ENCODE results near the gene ZNF775. TPM values are rescaled to one million over a fixed set of nuclear protein-coding genes. Genes with fewer than 3 reads are reported as not detected.

ZNF775 gene
- total RNA-seq, 4 donors from 2014 or later = 0.72 to 4.4 (median 1.4) TPM

DNA sequence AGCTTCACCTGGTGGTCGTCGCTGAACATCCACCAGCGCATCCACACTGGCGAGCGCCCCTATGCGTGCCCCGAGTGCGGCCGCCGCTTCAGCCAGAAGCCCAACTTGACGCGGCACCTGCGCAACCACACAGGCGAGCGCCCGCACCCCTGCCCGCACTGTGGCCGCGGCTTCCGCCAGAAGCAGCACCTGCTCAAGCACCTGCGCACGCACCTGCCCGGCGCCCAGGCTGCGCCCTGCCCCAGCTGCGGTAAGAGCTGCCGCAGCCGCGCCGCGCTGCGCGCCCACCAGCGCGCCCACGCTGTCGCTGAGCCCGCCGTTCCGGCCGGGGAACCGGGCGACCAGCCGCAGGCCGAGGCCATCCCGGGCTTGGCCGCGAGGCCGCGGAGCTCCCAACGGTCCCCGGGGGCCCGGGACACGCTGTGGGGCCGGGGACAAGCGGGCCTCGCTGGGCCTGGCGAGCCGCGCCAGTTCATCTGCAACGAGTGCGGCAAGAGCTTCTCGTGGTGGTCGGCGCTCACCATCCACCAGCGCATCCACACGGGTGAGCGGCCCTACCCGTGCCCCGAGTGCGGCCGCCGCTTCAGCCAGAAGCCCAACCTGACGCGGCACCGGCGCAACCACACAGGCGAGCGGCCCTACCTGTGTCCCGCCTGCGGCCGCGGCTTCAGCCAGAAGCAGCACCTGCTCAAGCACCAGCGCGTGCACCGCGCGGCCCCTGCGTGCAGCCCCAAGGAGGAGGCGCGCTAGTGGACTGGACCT, 18.4 kb downstream of the ZNF775 start:
- ATAC-seq (ENCODE audit: low FRiP score) (no peak), DNase-seq (ENCODE audit: low spot score) (no peak)
- TF ChIP-seq, protein P1, sequence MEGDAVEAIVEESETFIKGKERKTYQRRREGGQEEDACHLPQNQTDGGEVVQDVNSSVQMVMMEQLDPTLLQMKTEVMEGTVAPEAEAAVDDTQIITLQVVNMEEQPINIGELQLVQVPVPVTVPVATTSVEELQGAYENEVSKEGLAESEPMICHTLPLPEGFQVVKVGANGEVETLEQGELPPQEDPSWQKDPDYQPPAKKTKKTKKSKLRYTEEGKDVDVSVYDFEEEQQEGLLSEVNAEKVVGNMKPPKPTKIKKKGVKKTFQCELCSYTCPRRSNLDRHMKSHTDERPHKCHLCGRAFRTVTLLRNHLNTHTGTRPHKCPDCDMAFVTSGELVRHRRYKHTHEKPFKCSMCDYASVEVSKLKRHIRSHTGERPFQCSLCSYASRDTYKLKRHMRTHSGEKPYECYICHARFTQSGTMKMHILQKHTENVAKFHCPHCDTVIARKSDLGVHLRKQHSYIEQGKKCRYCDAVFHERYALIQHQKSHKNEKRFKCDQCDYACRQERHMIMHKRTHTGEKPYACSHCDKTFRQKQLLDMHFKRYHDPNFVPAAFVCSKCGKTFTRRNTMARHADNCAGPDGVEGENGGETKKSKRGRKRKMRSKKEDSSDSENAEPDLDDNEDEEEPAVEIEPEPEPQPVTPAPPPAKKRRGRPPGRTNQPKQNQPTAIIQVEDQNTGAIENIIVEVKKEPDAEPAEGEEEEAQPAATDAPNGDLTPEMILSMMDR (IDR thresholded peaks at IDR 0.05) = no peak

DNA sequence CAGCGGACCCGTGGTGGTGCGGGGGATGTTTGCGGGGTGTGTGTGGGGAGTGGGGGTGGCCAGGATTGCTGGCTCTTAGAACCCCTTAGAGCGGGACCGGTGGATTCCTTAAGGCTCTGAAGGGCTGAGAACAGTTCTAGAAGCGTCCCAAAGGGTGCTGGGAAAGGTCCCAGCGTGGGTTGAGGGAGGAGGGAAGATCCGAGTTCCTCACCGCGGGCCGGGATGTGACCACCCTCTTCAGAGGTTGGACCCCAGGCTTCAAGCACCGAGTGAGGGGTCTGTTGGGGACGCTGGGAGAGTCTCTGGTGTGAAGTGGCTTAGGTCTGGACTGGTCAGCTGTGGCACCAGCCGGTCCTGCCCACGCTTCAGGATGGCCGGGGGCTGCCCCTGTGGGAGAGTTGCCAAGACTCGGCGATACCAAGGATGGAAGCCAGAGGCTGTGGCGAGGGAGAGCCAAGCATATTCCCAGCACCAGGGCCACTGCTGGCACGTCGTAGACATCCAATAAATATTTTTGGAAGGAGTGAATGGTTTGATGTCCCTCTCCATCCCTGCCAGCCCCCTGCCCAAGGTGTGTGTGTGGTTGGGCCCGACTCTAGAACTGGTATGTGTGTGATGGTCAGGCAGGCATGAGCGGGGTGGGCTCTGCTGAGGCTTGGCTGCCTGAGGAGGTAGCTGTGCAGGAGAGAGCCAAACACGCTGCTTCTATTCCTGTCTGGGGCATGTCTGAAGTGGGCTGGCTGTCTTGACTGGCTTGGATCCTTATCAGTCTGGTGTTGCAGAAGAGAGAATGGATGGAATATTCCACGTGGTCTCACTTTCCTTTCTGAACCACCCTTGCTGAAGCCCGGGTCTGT, 19.2 kb downstream of the ZNF775 start:
- TF ChIP-seq, protein P1 (IDR thresholded peaks at IDR 0.05) = no peak
- ATAC-seq (ENCODE audit: low FRiP score) = no peak
- DNase-seq (ENCODE audit: low spot score) = no peak

DNA sequence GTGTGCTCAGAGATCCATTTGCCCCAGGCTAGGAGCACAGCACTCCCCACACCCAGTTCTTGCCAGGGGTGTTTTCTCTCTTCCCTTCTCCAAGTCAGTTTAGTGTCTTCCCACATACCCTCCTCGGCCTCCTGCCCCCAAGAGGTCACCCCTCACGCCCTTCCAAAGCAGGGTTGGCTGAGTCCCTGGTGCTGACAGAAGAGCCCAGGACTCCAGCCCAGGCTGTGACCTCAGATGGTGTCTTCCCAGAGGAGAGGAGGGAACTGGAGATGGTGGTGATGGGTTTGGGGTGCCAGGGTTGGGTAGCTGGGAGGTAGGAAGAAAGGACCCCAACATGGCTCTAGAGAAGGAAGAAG, 19.8 kb downstream of the ZNF775 start:
- no peak for DNase-seq (ENCODE audit: low spot score)
- ATAC-seq (ENCODE audit: low FRiP score) = no peak
- TF ChIP-seq, protein P1 (IDR thresholded peaks at IDR 0.05) = no peak

DNA sequence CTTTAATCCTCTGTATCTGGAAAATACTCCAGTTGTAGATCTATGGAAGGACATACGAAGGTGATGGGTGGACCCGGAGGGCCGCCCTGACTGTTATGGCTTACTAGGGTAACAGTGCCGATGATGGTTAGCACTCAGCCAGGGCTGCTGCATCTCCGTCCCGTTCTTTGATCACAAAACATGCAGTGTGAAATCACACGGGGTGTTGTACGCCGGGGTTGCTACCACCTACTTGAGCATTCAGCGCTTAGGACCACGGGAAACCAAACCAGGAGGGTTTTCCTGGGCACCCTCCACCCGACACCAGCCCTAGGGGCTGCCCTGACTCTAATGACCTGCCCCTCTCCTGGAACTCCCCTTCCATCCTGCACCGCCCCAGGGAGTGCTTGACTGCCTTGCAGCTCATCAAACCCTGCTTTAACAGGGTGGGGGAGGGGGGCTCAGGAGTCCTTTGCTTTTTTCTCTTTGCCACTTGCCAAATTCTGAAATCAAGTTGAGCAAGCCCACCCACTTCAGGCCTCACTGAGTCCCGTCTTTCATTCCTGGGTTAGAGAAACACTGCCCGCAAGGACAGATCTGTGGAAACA, 20.4 kb downstream of the ZNF775 start:
- TF ChIP-seq, protein P1 (IDR thresholded peaks at IDR 0.05) = no peak
- ATAC-seq (ENCODE audit: low FRiP score) (no peak), DNase-seq (ENCODE audit: low spot score) (no peak)

DNA sequence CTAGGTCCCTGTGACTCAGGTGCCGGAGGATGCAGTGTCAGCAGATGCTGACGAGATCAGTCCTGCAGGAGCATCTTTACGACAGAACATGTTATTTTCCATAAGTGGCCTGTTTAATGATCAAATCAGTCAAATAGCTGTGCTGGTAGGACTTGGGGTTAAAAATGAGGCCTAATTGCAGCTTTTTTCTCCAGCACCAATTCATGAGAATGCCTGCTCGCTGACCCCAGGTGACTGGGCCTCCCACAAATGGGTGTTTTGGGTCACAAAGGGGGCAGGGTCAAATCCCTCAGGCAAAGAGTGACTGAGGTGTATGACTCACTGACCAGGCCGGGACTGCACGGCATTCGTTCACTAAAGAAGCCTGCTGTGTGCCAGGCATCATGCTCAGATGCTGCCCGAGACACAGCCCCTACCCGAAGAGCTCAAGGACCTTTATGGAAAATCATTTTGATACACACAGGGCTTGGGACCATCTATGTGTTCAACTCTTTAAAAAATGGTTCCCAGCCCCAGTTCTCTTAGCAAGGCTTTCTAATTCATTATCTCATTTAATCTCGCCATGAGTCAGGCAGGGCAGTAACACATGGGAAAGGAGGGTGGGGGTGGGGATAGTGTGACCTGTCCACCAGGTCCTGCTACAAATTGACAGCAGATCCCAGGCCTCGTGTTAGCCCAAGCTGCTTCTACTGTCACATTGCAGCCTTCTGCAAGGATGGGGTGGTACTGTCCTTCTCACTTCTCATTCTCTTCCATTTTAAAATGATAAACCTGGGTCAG, 21.1 kb downstream of the ZNF775 start:
- TF ChIP-seq, protein P1 (IDR thresholded peaks at IDR 0.05) = no peak
- ATAC-seq (ENCODE audit: low FRiP score) = no peak

DNA sequence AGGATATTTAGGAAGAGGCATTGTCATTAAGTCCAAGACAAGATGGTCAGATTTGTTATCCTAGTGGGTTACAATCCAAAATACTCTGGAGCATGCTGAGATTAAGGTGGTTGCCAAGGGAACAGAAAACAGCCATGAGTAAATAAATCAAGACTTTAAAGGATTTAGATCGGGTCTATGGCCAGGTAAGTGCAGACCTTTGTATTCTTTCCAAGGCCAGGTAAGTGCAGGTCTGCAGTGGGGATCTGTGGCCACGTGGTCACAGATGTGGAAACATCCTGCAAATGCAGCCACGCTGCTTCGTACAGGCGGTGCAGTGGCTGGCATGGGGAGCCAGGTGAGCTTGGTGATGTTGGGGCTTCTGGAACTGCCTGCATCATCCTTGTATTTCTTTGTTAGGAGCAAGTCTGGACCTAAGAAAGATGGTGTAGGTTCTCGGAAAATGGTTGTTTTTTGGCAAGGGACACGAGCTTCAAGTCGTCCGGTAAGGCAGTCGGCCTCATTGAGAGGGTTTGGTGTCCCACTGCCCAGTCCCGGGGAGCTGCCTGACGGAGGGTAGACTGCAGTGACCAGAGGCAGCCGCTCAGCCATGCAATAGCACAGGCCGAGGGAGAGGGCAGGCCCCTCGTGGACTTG, 21.8 kb downstream of the ZNF775 start:
- TF ChIP-seq, protein P1 (IDR thresholded peaks at IDR 0.05) = no peak
- ATAC-seq (ENCODE audit: low FRiP score) = no peak
- DNase-seq (ENCODE audit: low spot score) = no peak

More for the DNA sequence above, 21.1 kb downstream of the ZNF775 start:
- no peak for DNase-seq (ENCODE audit: low spot score)
